Endothelial cell of umbilical vein (primary cell): ENCODE results near the gene PRSS21. TPM values are rescaled to one million over a fixed set of nuclear protein-coding genes. Genes with fewer than 3 reads are reported as not detected.

Experiments used
- BruUV-seq: library from RNA; stranded (reverse); fragments of 400-500 nt; replicated peaks from 2 replicates; lab custom pipeline; 2021; lab: Mats Ljungman, UMichigan
- CTCF ChIA-PET: fragments of 300-600, 350-600 bp; sonication (Branson Sonifier 250); formaldehyde crosslinking; loops from one replicate; lab custom pipeline; 2021; ENCODE audit warnings: antibody characterized with exemption, inconsistent platforms; lab: Charles Lee
- POLR2A ChIA-PET: fragments of 300-600, 350-600 bp; sonication (Branson Sonifier 250); formaldehyde crosslinking; loops from one replicate; lab custom pipeline; 2021; ENCODE audit warnings: antibody characterized with exemption, inconsistent platforms; lab: Charles Lee
- DNase-seq: peaks from one replicate; pipeline ENCODE4 v3.0.0-alpha.2; 2011; ENCODE audit warnings: low read depth, low spot score
- FAIRE-seq: peaks from 2 replicates; lab custom pipeline; 2011; peaks lifted over from hg19 to GRCh38; lab: Jason Lieb, UNC
- H2AFZ ChIP-seq: 2 replicates; pipeline ENCODE4 v1.6.0; 2012; ENCODE audit warnings: low read depth, low read length, control low read depth, inconsistent platforms
- H3K27ac ChIP-seq: 2 replicates; pipeline ENCODE4 v1.5.1; 2011; ENCODE audit warnings: low read depth, mild to moderate bottlenecking, control low read depth, low read length, moderate library complexity; ENCODE audit not compliant: insufficient read depth
- H3K27me3 ChIP-seq, 2 experiments: 2 replicates each; pipeline versions ENCODE4 v1.6.0 to v1.6.1; 2011; ENCODE audit warnings: low read length in 2 of 2, mixed read lengths in 1 of 2; ENCODE audit not compliant: control insufficient read depth in 2 of 2, insufficient read depth in 2 of 2
- H3K36me3 ChIP-seq, 2 experiments: 2 replicates in 1 of 2; 3 replicates in 1 of 2; pipeline ENCODE4 v1.5.1; 2011; ENCODE audit warnings: low read length in 2 of 2, mild to moderate bottlenecking in 1 of 2, moderate library complexity in 1 of 2; ENCODE audit not compliant: control insufficient read depth in 2 of 2, insufficient read depth in 2 of 2; ENCODE audit errors: extremely low read depth in 1 of 2
- H3K4me1 ChIP-seq: 3 replicates; pipeline ENCODE4 v1.5.1; 2011; ENCODE audit warnings: mild to moderate bottlenecking, low read length; ENCODE audit not compliant: control insufficient read depth, insufficient read depth; ENCODE audit errors: extremely low read depth
- H3K4me2 ChIP-seq: 2 replicates; pipeline ENCODE4 v1.6.1; 2011; ENCODE audit warnings: low read length, control low read depth, mixed read lengths; ENCODE audit not compliant: insufficient read depth
- H3K4me3 ChIP-seq, 3 experiments: fragments of 200-600 bp in 1 of 3; sonication (generic), shearing (Covaris generic) in 1 of 3; replicated peaks in 1 of 3; 2 replicates each; pipeline ENCODE4 v1.5.1; 2011 to 2016; ENCODE audit warnings: control low read depth in 3 of 3, low read length in 3 of 3, mild to moderate bottlenecking in 2 of 3, inconsistent platforms in 1 of 3, low read depth in 1 of 3, moderate library complexity in 1 of 3; ENCODE audit not compliant: insufficient read depth in 1 of 3
- H3K79me2 ChIP-seq: 2 replicates; pipeline ENCODE4 v1.6.0; 2012; ENCODE audit warnings: low read length, inconsistent platforms; ENCODE audit not compliant: control insufficient read depth, insufficient read depth
- H3K9ac ChIP-seq: replicated peaks from 2 replicates; pipeline ENCODE3; 2011; ENCODE audit warnings: low read length, control low read depth; ENCODE audit not compliant: insufficient read depth; ENCODE audit errors: extremely low read depth
- H3K9me1 ChIP-seq: replicated peaks from 3 replicates; pipeline ENCODE4 v1.6.0; 2011; ENCODE audit warnings: mild to moderate bottlenecking, low read length; ENCODE audit not compliant: control insufficient read depth, insufficient read depth; ENCODE audit errors: extremely low read depth
- H3K9me3 ChIP-seq: replicated peaks from 2 replicates; pipeline ENCODE4 v1.5.1; 2012; ENCODE audit warnings: low read length, inconsistent platforms; ENCODE audit not compliant: control insufficient read depth, insufficient read depth
- H4K20me1 ChIP-seq: replicated peaks from 2 replicates; pipeline ENCODE3; 2011; ENCODE audit warnings: mild to moderate bottlenecking, low read length; ENCODE audit not compliant: control insufficient read depth, insufficient read depth; ENCODE audit errors: extremely low read depth
- EZH2 ChIP-seq: IDR thresholded peaks from 2 replicates; pipeline ENCODE4 v1.6.1; 2012; ENCODE audit warnings: borderline replicate concordance, low read depth, mild to moderate bottlenecking, moderate library complexity, low read length, inconsistent platforms; ENCODE audit not compliant: severe bottlenecking
- FOS ChIP-seq: IDR thresholded peaks from 2 replicates; pipeline ENCODE4 v1.6.1; 2011; ENCODE audit warnings: mild to moderate bottlenecking, low read length, moderate library complexity, borderline replicate concordance; ENCODE audit not compliant: insufficient read depth
- GATA2 ChIP-seq: IDR thresholded peaks from 2 replicates; pipeline ENCODE4 v1.7.0; 2011; ENCODE audit warnings: low read depth, mild to moderate bottlenecking, moderate library complexity, mixed read lengths, low read length; ENCODE audit not compliant: insufficient read length, insufficient read depth
- JUN ChIP-seq: IDR thresholded peaks from 2 replicates; pipeline ENCODE4 v1.6.1; 2011; ENCODE audit warnings: borderline replicate concordance, low read depth; ENCODE audit not compliant: insufficient read length, insufficient read depth
- MYC ChIP-seq: IDR thresholded peaks from one replicate; pipeline ENCODE4 v1.6.1; 2011; ENCODE audit warnings: mild to moderate bottlenecking, low read depth, low read length
- POLR2A ChIP-seq: IDR thresholded peaks from 2 replicates; pipeline ENCODE4 v1.6.1; 2012; ENCODE audit warnings: low read depth, mild to moderate bottlenecking, control low read depth, low read length
- POLR2AphosphoS5 ChIP-seq: IDR thresholded peaks from 2 replicates; pipeline ENCODE4 v1.6.1; 2012; ENCODE audit warnings: low read depth, mild to moderate bottlenecking, control low read depth, low read length, moderate library complexity; ENCODE audit not compliant: insufficient read depth
- dilution Hi-C: fragments of 300-500 bp; cut with MboI; formaldehyde crosslinking; loops from one replicate; pipeline ENCODE4 v1.15.0; 2019; ENCODE audit warnings: low sequenced_read_pairs; ENCODE audit not compliant: extremely low pct_ligation_motif_present
- intact Hi-C: fragments of 100-400 bp; cut with micrococcal nuclease; formaldehyde crosslinking; loops from one replicate; pipeline ENCODE4 v1.10.0; 2022
- polyA plus RNA-seq, 4 experiments: library from polyadenylated mRNA; depleted of rRNA in 3 of 4; stranded (reverse) in 3 of 4; unstranded in 1 of 4; fragments of >200 nt; gene quantifications; 2 replicates each; pipeline versions ENCODE4 v1.2.1 to v1.2.3, GENCODE V29; 2011 to 2012; ENCODE audit warnings: missing spikeins in 1 of 4
- total RNA-seq: library from RNA; stranded (reverse); gene quantifications from 2 replicates; pipeline ENCODE4 v1.2.3, GENCODE V29; 2021
- TF ChIP-seq, protein P1 (sequence below): IDR thresholded peaks from 2 replicates; pipeline ENCODE4 v1.6.1; 2011; ENCODE audit not compliant: insufficient read depth, insufficient read length
- TF ChIP-seq, protein P2 (sequence below), 2 donors: IDR thresholded peaks; 1 replicate in 1 of 2; 2 replicates in 1 of 2; pipeline ENCODE4 v1.5.1; 2011; ENCODE audit warnings: low read length in 2 of 2, mild to moderate bottlenecking in 2 of 2, moderate library complexity in 2 of 2, control low read depth in 1 of 2, inconsistent platforms in 1 of 2, low read depth in 1 of 2; ENCODE audit not compliant: insufficient read depth in 1 of 2; ENCODE audit errors: extremely low read depth in 1 of 2

Gene PRSS21
- total and polyA plus RNA-seq, 2 donors (not counting 3 experiments of a cell fraction or from before 2014, with no cell fraction given) = 0.28 TPM; not detected in 1

DNA sequence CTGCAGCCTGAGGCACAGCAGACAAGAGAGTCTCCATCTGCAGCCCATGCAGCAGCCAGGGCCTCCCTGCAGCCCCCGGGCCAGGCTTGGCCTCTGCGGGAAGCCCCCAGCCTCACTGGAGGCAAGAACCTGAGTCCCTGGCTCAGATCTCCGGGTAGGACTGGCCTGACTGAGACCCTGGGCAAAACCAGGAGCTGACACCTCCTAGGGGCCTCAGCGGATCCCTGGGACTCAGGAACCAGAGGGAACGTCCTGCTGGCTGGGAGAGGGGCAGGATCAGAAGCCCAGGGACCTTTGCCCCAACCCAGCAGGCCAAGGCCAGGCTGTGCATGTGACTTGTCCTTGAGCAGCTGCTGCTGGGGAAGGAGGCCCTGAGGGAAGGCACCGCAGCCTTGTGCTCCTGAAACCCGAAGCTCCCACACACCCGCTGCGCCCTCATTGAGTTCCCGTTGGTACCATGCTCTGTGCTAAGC lies 1.7 kb upstream of the PRSS21 start:
- H4K20me1 ChIP-seq = no peaks in the 10 kb centered on the region
- ChIA-PET POLR2A (no interaction called here), CTCF (no interaction called here)
- no peaks in the 10 kb centered on the region for H3K36me3 ChIP-seq
- H2AFZ ChIP-seq = no peak overlapping the region
- FAIRE-seq (no peak), DNase-seq (no peak)
- H3K4me1 ChIP-seq = no peaks in the 10 kb centered on the region
- no peak overlapping the region for H3K4me3 ChIP-seq
- H3K79me2 ChIP-seq = no peaks in the 10 kb centered on the region
- peaks cover 0 to 2% of the 10 kb centered on the region in 2 experiments for H3K27me3 ChIP-seq
- BruUV-seq = no TSS peak
- no peak overlapping the region for H3K4me2 ChIP-seq
- no peak for TF ChIP-seq POLR2AphosphoS5
- no peak for TF ChIP-seq FOS
- TF ChIP-seq EZH2 = no peak
- TF ChIP-seq, protein P1, sequence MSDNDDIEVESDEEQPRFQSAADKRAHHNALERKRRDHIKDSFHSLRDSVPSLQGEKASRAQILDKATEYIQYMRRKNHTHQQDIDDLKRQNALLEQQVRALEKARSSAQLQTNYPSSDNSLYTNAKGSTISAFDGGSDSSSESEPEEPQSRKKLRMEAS = no peak
- no peak for TF ChIP-seq MYC
- H3K27ac ChIP-seq = no peak overlapping the region
- no peaks in the 10 kb centered on the region for H3K9me3 ChIP-seq
- no peaks in the 10 kb centered on the region for H3K9me1 ChIP-seq
- dilution Hi-C loops = no loop called here
- H3K9ac ChIP-seq = no peak overlapping the region
- intact Hi-C loops = no loop called here

DNA sequence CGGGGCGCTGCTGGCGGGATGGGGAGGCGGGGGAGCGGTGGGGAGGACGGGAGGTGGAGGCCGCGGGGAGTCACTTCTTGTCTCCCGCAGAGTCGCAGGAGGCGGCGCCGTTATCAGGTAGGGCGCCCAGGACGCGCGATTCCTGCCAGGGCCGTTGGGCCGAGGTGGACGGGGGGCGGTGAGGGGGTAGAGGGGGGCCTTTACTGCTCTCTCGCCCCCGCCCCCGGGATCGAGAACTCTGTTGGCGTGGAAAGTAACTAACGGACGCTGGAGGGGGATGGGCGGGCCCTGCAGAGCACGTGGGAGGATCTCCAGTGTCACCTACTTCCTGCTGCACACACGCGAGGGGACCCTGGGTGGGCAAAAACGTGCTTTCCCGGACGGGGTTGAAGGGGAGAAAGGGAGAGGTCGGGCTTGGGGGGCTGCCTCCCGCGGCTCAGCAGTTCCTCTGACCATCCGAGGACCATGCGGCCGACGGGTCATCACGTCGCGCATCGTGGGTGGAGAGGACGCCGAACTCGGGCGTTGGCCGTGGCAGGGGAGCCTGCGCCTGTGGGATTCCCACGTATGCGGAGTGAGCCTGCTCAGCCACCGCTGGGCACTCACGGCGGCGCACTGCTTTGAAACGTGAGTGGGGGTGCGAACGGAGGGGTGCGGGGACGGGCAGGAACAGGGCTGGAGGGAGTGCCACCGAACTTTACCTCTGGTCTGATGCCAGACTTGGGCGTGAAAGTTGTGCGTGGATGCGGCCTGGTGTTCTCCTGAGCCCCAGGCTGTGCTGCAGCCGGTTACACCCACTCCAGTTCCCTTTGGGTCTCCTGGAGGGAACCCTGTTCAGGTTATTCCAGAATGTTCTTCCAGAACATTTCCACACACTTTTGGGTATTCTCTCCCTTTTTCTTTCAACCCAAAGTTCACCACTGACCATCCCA lies 569 bp downstream of the PRSS21 start:
- intact Hi-C loops = no loop called here
- no peak overlapping the region for H2AFZ ChIP-seq
- TF ChIP-seq GATA2 (no peak), JUN (no peak), POLR2AphosphoS5 (no peak), FOS (no peak), MYC (no peak), EZH2 (no peak), POLR2A (no peak)
- TF ChIP-seq, protein P2, sequence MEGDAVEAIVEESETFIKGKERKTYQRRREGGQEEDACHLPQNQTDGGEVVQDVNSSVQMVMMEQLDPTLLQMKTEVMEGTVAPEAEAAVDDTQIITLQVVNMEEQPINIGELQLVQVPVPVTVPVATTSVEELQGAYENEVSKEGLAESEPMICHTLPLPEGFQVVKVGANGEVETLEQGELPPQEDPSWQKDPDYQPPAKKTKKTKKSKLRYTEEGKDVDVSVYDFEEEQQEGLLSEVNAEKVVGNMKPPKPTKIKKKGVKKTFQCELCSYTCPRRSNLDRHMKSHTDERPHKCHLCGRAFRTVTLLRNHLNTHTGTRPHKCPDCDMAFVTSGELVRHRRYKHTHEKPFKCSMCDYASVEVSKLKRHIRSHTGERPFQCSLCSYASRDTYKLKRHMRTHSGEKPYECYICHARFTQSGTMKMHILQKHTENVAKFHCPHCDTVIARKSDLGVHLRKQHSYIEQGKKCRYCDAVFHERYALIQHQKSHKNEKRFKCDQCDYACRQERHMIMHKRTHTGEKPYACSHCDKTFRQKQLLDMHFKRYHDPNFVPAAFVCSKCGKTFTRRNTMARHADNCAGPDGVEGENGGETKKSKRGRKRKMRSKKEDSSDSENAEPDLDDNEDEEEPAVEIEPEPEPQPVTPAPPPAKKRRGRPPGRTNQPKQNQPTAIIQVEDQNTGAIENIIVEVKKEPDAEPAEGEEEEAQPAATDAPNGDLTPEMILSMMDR (IDR thresholded peaks at IDR 0.05; ENCODE audit: extremely low read depth in 1 of 2, insufficient read depth in 1 of 2, low read depth in 1 of 2, low read length in 2 of 2) = no peak
- TF ChIP-seq, protein P1 = no peak
- no peaks in the 10 kb centered on the region for H3K9me1 ChIP-seq
- CTCF ChIA-PET = interaction anchor here (1.3 kb wide), 1 partner anchor 89 kb away, joined by 3 read pairs; no protein-coding TSS in a partner anchor
- H3K4me2 ChIP-seq = no peak overlapping the region
- no peak for DNase-seq
- no peaks in the 10 kb centered on the region for H3K79me2 ChIP-seq
- no peak overlapping the region for H3K9ac ChIP-seq
- no peaks in the 10 kb centered on the region for H3K9me3 ChIP-seq
- no peaks in the 10 kb centered on the region for H3K4me1 ChIP-seq
- no peaks in the 10 kb centered on the region for H3K36me3 ChIP-seq
- POLR2A ChIA-PET = no interaction called here
- no peaks in the 10 kb centered on the region for H3K27me3 ChIP-seq
- no peaks in the 10 kb centered on the region for H4K20me1 ChIP-seq
- dilution Hi-C loops = no loop called here
- FAIRE-seq = no peak
- BruUV-seq = no TSS peak
- no peak overlapping the region for H3K27ac ChIP-seq
- H3K4me3 ChIP-seq = no peak overlapping the region
